GM21367 (cell line): ENCODE data around the gene LRR1.
"Not testable (repeated sequence)": the region's sequence is repeated elsewhere in the genome, so short reads cannot be mapped to it uniquely, and the experiment has no call there.

ENCODE experiments used
- ATAC-seq: cut with Tn5 transposase; IDR thresholded peaks from one replicate; pipeline ENCODE4 v1.9.1; 2021; ENCODE audit not compliant: unreplicated experiment

The LRR1 gene

GRCh38 chr14:49598485-49599300 lies at the start of gene LRR1:
Gene LRR1, plus strand, starts transcription at chr14:49598940. Its CDS starts 81 bp downstream, at chr14:49599021.
- peak; percentile 40 for ATAC-seq

GRCh38 chr14:49549446-49549845 lies 49.3 kb upstream of the LRR1 start:
- no peak for ATAC-seq

- no peak for ATAC-seq
Observed at GRCh38 chr14:49549881-49550280, 48.9 kb upstream of the LRR1 start.

- ATAC-seq, result no peak
Observed at GRCh38 chr14:49550286-49551184, 48.2 kb upstream of the LRR1 start.

GRCh38 chr14:49551569-49551968 lies 47.2 kb upstream of the LRR1 start:
- ATAC-seq, result no peak

- no peak for ATAC-seq
Observed at GRCh38 chr14:49553106-49553505, 45.6 kb upstream of the LRR1 start.

GRCh38 chr14:49553892-49554291 lies 44.8 kb upstream of the LRR1 start:
- no peak for ATAC-seq

GRCh38 chr14:49559979-49560768 lies 38.6 kb upstream of the LRR1 start:
- no peak for ATAC-seq

GRCh38 chr14:49566714-49567113 lies 32.0 kb upstream of the LRR1 start:
- ATAC-seq, result no peak

- ATAC-seq, result no peak
Observed at GRCh38 chr14:49569281-49569680, 29.5 kb upstream of the LRR1 start.

- ATAC-seq, result no peak
Observed at GRCh38 chr14:49574038-49574437, 24.7 kb upstream of the LRR1 start.

GRCh38 chr14:49578141-49578540 lies 20.6 kb upstream of the LRR1 start:
- ATAC-seq, result no peak

GRCh38 chr14:49579841-49580240 lies 18.9 kb upstream of the LRR1 start:
- ATAC-seq, result no peak

- no peak for ATAC-seq
Observed at GRCh38 chr14:49581209-49582112, 17.3 kb upstream of the LRR1 start.

- ATAC-seq, result no peak
Observed at GRCh38 chr14:49582113-49582977, 16.4 kb upstream of the LRR1 start.

- ATAC-seq, result no peak
Observed at GRCh38 chr14:49583629-49584028, 15.1 kb upstream of the LRR1 start.

- ATAC-seq, result no peak
Observed at GRCh38 chr14:49584058-49584457, 14.7 kb upstream of the LRR1 start.

GRCh38 chr14:49584981-49585640 lies 13.6 kb upstream of the LRR1 start:
- not testable (repeated sequence) for ATAC-seq
